ENCODE data around the gene SREK1.

The SREK1 gene

DNA sequence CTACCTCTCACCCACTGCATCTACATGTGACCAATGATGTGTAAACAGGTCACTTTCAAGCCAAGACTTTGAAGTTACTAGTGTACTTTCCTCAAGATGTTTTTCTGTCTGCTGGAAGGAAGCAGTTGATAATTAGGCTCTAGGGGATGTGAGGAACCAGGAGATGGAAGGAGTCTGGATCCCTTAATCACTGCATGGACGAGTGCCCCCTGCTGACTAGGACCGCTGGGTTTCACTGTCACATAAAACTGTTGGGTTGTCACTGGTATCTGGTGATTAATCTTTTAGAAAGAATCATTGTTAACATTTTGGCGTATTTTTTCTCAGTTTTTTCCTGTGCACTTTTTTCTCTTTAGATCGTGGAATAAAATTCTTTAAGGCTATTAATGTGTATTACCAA lies 79.5 kb downstream of the SREK1 start:
- no peak for DNase-seq (ENCODE audit: low spot score)

DNA sequence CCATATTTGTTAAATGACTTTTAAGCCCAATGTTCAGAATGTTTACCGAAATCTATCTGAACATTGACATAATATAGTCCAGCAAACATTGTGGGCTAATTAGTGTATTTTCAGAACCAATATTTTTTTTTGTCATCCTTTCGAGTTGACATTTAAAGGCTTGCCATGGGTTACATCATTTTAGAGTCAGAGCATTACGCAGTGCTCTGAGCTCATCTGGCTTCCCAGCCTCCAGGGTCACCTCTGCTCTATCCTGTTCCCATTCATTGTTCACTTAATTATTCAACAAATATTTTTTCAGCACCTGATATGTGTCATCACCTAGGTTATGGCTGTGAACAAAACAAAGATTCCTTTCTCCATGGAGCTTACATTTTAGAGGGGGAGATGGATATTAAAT lies 80.2 kb downstream of the SREK1 start:
- no peak for DNase-seq (ENCODE audit: low spot score)

DNA sequence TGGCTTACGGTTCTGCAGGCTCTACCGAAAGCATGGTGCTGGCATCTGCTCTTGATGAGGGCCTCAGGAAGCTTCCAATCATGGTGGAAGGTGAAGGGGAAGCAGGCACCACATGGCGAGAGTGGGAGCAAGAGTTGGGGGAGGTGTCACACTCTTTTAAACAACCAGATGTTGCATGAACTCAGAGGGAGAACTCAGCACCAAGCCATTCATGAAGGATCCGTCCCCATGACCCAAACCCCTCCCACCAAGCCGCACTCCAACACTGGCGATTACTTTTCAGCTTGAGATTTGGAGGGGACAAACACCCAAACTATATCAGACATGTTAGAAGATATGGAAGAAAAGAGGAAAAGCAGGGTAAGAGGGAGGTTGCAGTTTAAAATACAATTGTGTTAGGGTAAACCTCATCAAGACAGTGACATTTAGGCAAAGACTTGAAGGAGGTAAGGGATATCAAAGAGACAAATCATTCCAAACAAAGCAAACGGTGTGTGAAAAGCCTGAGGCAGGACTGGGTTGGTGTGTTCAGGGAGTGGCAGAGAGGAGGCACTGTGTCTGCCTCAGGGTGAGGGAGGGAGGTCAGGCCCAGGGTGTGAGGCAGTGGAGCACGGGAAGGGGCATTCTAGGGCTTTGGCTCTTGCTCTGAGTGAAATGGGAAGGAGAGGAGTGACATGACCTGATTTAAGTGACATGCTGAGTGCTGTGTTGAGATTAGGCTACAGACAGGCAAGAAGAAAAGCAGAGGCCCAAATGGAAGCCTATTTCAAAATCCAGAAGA lies 80.9 kb downstream of the SREK1 start:
- no peak for DNase-seq (ENCODE audit: low spot score)

GRCh38 chr5:66230551-66230950 lies 86.5 kb downstream of the SREK1 start:
- DNase-seq (ENCODE audit: low spot score), result no peak

DNA sequence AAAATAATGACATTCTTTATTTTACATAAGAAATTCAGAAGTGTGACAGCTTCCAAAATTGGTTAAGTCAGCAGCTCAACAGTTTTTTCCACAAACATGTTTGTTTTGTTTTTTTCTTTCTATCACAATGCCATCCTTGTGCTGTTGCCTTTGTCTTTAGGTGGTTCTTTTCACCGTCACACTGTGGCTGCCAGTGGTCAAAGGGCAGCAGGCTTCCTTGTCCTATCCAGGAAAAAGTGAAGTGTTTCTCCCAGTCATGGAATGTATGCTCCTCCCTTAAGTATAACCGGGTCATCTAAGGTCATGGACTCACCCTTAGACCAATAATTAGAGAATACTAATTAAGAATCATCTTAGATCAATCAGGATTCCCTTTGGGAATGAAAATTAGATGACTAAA lies 87.4 kb downstream of the SREK1 start:
- DNase-seq (ENCODE audit: low spot score), result no peak

DNA sequence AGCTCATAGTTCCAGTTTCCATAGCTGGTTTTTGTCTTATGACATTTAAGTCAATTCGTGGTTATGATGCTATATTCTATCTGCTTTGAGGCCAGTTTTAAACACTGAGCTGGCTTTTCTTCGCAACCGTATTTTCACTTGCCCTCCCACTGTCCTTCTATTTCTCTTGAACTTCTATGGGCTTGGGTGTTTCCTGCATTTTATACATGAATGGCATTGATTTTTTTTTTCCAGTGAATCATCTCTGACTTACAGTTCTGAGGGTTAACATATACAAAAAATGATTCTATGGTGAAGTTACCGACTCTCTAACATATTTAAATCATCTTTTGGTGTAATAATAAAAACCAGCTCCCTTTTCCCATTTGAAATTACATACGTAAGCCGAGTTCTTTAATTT lies 88.2 kb downstream of the SREK1 start:
- DNase-seq (ENCODE audit: low spot score), result no peak

GRCh38 chr5:66232706-66233445 lies 88.8 kb downstream of the SREK1 start:
- DNase-seq (ENCODE audit: low spot score), result no peak

Measured in SW480 (cell line).